COR-L47 (cell line): Measurements from ENCODE around the gene SSH2.
"Not testable (repeated sequence)": the region's sequence is repeated elsewhere in the genome, so short reads cannot be mapped to it uniquely, and the experiment has no call there.

ENCODE experiments used
- DNase-seq: peaks from one replicate; lab custom pipeline; 2025; lab: John Stamatoyannopoulos, UW

Gene SSH2

GRCh38 chr17:29880031-29880430, 50.0 kb downstream of the SSH2 start:
- no peak for DNase-seq

DNA sequence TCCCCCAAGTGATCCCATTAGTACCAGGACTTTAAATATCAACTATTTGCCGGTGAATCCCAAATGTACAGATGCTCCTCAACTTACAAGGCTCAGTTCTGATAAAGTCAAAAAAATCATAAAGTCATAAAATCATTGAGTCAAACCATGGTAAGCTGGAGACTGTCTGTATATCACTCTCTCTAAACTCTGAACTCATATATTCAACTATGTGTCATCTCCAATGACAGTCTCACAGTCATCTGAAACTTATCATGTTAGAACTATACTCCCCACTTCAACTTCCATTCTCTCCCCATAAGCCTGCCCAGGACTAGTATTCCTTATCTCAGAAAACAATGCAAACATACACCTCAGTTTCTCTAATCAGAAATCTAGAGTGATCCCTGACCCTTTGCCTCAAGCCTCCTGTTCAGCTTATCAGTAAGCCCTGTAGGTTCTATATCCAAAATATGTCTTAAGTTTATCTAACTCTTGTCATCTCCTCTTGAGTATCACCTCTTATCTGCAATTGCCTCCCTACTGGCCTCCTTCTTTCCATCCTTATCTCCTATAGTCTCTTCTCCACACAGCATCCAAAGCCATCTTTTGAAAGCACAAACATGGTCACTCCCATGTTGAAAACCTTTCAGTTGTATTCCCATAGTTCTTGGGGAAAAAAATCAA, 55.0 kb downstream of the SSH2 start:
- DNase-seq: no peak

- not testable (repeated sequence) for DNase-seq
These were observed 55.7 kb downstream of the SSH2 start for GRCh38 chr17:29874358-29874757.

- DNase-seq: no peak
These were observed 56.6 kb downstream of the SSH2 start for GRCh38 chr17:29873476-29873875.

GRCh38 chr17:29870836-29871465, 59.1 kb downstream of the SSH2 start:
- DNase-seq: no peak

GRCh38 chr17:29867643-29868181, 62.3 kb downstream of the SSH2 start:
- DNase-seq: no peak

GRCh38 chr17:29866746-29867404, 63.2 kb downstream of the SSH2 start:
- DNase-seq: no peak

GRCh38 chr17:29864615-29865014, 65.4 kb downstream of the SSH2 start:
- DNase-seq: no peak

DNA sequence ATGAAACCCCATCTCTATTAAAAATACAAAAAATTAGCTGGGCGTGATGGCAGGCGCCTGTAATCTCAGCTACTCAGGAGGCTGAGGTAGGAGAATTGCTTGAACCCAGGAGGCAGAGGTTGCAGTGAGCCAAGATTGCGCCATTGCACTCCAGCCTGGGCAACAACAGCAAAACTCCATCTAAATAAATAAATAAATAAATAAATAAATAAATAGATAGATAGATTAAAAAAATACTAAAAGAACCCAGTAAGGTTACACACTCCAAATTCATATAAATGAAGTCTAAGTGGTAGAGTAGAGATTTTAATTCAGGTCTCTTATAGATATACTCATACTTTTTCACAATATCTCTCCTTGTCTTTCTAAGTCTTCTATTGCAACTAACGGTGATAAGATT, 65.9 kb downstream of the SSH2 start:
- DNase-seq: not testable (repeated sequence)

DNA sequence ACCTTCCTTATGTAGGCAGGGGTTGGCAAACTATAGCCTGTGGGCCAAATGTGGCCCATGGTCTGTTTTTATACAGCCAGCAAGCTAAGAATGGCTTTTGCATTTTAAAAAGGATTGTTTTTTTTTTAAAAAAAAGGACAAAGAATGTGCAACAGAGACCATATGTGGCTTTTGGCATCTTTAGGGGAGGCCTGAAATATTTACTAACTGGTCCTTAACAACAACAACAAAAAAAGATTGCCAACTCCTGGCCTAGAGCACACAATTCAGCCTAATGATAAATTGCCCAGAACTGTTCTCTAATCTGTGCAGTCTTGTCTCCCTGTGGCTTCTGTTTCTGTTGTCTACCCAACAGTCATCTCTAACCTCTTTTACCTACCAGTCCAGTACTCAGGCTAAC, 67.1 kb downstream of the SSH2 start:
- no peak for DNase-seq

GRCh38 chr17:29862127-29862526, 67.9 kb downstream of the SSH2 start:
- no peak for DNase-seq

DNA sequence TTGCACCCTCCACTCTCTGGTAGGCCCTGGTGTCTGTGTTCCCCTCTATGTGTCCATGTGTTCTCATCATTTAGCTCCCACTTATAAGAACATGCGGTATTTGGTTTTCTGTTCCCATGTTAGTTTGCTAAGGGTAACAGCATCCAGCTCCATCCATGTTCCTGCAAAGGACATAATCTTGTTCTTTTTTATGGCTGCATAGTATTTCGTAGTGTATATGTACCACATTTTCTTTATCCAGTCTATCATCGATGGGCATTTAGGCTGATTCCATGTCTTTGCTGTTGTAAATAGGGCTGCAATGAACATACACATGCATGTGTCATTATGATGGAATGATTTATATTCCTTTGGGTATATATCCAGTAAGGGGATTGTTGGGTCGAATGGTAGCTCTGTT, 70.6 kb downstream of the SSH2 start:
- DNase-seq: not testable (repeated sequence)

DNA sequence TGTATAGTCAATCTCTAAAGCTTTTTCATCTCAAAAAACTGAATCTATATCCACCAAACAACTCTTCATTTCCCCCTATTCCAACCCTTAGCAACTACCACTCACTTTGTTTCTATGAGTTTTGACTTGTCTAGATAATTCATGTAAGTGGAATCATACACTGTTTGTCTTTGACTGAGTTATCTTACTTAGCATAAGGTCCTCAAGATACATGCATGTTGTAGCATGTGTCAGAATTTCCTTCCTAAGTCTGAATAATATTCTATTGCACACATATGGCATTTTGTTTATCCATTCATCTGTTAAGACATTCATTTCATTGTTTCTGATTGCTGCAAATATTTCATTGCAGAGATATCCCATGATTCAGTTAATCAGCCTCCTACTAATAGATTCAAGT, 72.2 kb downstream of the SSH2 start:
- no peak for DNase-seq

- not testable (repeated sequence) for DNase-seq
These were observed 72.9 kb downstream of the SSH2 start for GRCh38 chr17:29857105-29857504.

DNA sequence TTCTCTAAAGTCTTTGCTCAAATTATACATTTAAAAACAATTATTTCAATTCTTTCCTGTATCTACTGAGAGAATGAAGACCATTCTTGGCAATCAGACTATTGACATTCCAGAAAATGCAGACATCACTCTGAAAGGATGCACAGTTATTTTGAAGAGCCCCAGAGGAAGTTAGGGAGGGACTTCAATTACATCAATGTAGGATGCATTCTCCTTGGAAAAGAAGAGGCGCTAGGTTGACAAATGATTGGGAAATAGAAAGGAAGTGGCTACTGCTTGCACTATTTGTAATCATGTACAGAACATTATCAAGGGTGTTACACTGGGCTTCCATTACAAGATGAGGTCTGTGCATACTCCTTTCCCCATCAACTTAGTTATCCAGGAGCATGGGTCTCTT, 74.3 kb downstream of the SSH2 start:
- no peak for DNase-seq

GRCh38 chr17:29848737-29849136, 81.3 kb downstream of the SSH2 start:
- DNase-seq: no peak

DNA sequence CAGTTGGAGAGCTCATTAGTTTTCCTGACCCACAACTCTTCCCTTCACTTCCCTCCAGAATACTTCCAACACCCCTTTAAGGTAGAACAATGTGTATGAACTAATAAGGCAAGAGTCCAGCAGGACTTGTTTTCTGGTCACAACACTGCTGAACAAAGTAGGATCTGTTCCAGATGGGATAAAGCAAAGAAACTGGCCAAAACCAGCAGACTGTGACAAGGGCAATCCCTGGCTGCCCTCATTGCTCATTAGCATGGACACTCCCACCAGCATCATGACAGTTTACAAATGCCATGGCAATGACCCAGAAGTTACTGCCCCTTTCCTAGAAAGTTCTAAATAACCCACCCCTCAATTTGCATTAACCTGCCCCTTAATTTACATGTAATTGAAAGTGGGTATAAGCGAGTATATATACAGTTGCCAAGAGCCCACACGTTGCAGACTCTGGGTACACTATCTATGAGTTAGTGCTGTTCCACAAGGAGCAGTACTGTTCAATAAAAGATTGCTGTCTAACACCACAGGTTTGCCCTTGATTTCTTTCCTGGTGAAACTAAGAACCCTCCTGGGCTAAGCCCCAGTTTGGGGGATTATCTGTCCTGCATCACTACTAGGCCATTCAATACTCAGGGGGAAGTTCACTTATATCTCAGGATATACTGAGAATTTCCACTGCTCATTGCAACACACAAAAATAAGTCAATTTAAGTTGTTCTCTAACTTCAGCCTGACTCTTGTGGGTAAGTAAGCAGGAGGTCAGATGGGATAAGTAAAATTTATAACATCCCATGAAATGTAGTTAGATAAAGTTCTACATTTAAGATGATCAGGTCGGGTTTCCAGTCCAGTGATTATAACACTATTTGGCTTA, 82.3 kb downstream of the SSH2 start:
- no peak for DNase-seq

GRCh38 chr17:29847118-29847517, 82.9 kb downstream of the SSH2 start:
- no peak for DNase-seq

DNA sequence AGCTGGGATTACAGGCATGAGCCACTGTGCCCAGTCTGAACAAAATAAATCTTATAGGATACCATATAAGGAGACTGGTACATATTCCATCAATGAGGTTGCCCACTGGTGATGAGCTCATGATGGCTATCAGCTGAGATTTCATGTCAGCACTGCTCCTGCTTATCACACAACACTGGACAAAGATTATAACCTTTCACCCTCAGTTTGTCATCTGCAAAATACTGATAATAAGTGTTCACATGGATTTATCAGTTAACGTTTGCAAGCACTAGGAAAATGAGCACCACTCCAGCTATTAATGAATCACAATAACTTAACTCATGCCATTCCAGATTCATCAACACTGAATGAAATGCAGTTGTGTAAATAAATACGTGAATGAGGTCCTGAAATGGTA, 83.7 kb downstream of the SSH2 start:
- DNase-seq: no peak

- DNase-seq: no peak
These were observed 85.5 kb downstream of the SSH2 start for GRCh38 chr17:29844339-29845048.

DNA sequence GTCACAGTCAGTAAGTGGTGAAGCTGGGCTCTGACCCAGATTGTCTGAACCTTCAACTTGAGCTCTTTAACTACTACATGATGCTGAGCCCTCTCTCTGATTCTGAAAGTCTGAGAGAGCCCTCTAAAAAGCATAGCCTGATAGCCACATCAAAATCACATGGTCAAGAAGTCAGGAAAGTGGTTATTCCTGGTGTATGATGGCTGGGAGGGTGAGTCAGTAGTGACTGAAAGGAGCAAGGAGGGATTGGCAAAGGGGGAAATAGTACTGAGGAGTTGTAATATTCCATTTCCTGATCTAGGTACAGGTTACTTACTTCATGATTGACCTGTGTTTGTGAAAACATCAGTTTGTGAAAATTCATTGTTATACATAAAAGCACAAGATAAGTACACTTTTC, 89.1 kb downstream of the SSH2 start:
- no peak for DNase-seq

DNA sequence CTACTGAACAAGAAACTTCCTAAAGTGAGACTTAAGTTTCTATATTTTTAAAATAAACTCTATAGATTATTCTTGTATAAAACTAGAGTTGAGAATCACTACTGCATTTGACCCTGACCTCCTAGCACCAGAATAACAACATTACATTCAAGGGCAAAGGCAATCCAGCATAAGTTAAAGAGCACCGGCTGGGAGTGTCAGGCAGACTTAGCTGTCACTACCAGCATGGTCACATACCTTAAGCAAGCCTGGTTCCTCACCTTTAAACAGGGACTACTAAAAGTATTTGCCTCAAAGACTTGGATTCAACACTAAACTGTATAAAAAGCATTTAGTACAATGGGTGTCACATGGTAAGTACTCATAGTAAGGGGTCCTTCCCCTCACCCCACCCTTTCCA, 90.4 kb downstream of the SSH2 start:
- DNase-seq: no peak
